Regular cardiac myocyte (primary cell): ENCODE data around the gene GPR151. TPM values are rescaled to one million over a fixed set of nuclear protein-coding genes. Genes with fewer than 3 reads are reported as not detected.

ENCODE experiments used
- total RNA-seq: library from RNA; depleted of rRNA; stranded (reverse); fragments of >200 nt; gene quantifications from 2 replicates; pipeline ENCODE4 v1.2.3, GENCODE V29; 2014

The GPR151 gene
- total RNA-seq = not detected in 2 replicates

DNA sequence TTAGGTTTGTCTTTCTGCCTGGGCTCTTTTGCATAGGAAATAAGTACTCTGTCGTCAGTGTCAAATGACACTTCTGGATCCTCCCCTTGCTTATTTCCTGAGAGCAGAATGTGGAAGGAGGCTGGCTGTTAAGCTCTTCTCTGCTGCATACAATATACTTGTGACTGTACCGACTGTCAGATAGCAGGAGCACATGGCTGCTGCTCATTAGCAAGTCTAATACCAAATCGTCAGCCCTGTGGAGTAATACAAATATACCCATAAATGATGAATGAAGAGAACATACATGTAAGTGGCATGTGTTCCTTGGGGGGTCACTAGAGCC is at the start of gene GPR151:
GPR151 (minus strand) TSS at position 40 of the 325 bp plus-strand sequence. CDS start 77 bp downstream, outside the sequence.

Other genes with a start within 250 kb of the GPR151 start
- under 0.01 TPM in 2 replicates for gene POU4F3, start 177.4 kb downstream of the GPR151 start, total RNA-seq
- 27.3 and 28.4 TPM in 2 replicates for gene TCERG1, start 68.9 kb downstream of the GPR151 start, total RNA-seq